H9 (cell line): ENCODE results near the gene NTSR1. TPM values are rescaled to one million over a fixed set of nuclear protein-coding genes. Genes with fewer than 3 reads are reported as not detected.

Source experiments
- DNase-seq: peaks from one replicate; pipeline ENCODE4 v3.0.0-alpha.2; 2017
- H2AFZ ChIP-seq: one replicate; pipeline ENCODE4 v1.6.1; 2013; ENCODE audit warnings: mild to moderate bottlenecking, low read length, control low read depth, moderate library complexity
- H2AK5ac ChIP-seq: 2 replicates; pipeline ENCODE4 v1.6.1; 2013; ENCODE audit warnings: low read length, control low read depth, mixed read lengths; ENCODE audit not compliant: insufficient read length
- H2BK120ac ChIP-seq: one replicate; pipeline ENCODE4 v1.6.1; 2013; ENCODE audit warnings: low read depth, mild to moderate bottlenecking, low read length, control low read depth, inconsistent platforms; ENCODE audit not compliant: poor library complexity, severe bottlenecking
- H2BK12ac ChIP-seq: 2 replicates; pipeline ENCODE4 v1.6.1; 2013; ENCODE audit warnings: low read length, control low read depth, mixed read lengths, low read depth; ENCODE audit not compliant: insufficient read length
- H2BK15ac ChIP-seq: 2 replicates; pipeline ENCODE4 v1.6.1; 2013; ENCODE audit warnings: low read depth, low read length, control low read depth
- H2BK20ac ChIP-seq: one replicate; pipeline ENCODE4 v1.6.1; 2013; ENCODE audit warnings: low read depth, mild to moderate bottlenecking, low read length, control low read depth, inconsistent platforms; ENCODE audit not compliant: poor library complexity, severe bottlenecking
- H2BK5ac ChIP-seq: 2 replicates; pipeline ENCODE4 v1.6.1; 2013; ENCODE audit warnings: low read length, control low read depth, mixed read lengths; ENCODE audit not compliant: insufficient read length
- H3K14ac ChIP-seq: 2 replicates; pipeline ENCODE4 v1.6.1; 2013; ENCODE audit warnings: low read length, control low read depth; ENCODE audit not compliant: insufficient read depth
- H3K18ac ChIP-seq: 2 replicates; pipeline ENCODE4 v1.6.1; 2013; ENCODE audit warnings: low read depth, mild to moderate bottlenecking, mixed read lengths, low read length, control low read depth; ENCODE audit not compliant: insufficient read length
- H3K23ac ChIP-seq: 2 replicates; pipeline ENCODE4 v1.6.1; 2013; ENCODE audit warnings: low read length, control low read depth, mixed read lengths, low read depth; ENCODE audit not compliant: insufficient read length
- H3K23me2 ChIP-seq: 2 replicates; pipeline ENCODE4 v1.6.1; 2013; ENCODE audit warnings: low read depth, mild to moderate bottlenecking, mixed read lengths, low read length, control low read depth; ENCODE audit not compliant: insufficient read length, poor library complexity, severe bottlenecking
- H3K27ac ChIP-seq: 2 replicates; pipeline ENCODE4 v1.5.1; 2013; ENCODE audit warnings: low read length, control low read depth, mixed read lengths, low read depth; ENCODE audit not compliant: insufficient read length
- H3K27me3 ChIP-seq: 2 replicates; pipeline ENCODE4 v1.6.1; 2013; ENCODE audit warnings: low read length, control low read depth, inconsistent platforms; ENCODE audit not compliant: insufficient read depth
- H3K4ac ChIP-seq: 2 replicates; pipeline ENCODE4 v1.6.1; 2013; ENCODE audit warnings: low read depth, mild to moderate bottlenecking, control low read depth, inconsistent platforms, low read length, moderate library complexity
- H3K4me1 ChIP-seq: 2 replicates; pipeline ENCODE4 v1.6.1; 2013; ENCODE audit warnings: low read length, control low read depth, inconsistent platforms; ENCODE audit not compliant: insufficient read depth
- H3K4me2 ChIP-seq: 2 replicates; pipeline ENCODE4 v1.6.1; 2013; ENCODE audit warnings: low read length, control low read depth, mixed read lengths; ENCODE audit not compliant: insufficient read length, insufficient read depth
- H3K56ac ChIP-seq: 2 replicates; pipeline ENCODE4 v1.6.1; 2013; ENCODE audit warnings: low read depth, mild to moderate bottlenecking, mixed read lengths, low read length, control low read depth; ENCODE audit not compliant: insufficient read length
- H3K79me1 ChIP-seq: 2 replicates; pipeline ENCODE4 v1.6.1; 2013; ENCODE audit warnings: low read depth, mild to moderate bottlenecking, moderate library complexity, low read length, control low read depth, inconsistent platforms; ENCODE audit not compliant: insufficient read depth, poor library complexity, severe bottlenecking
- H3K79me2 ChIP-seq: 2 replicates; pipeline ENCODE4 v1.6.1; 2013; ENCODE audit warnings: low read length, control low read depth, inconsistent platforms; ENCODE audit not compliant: insufficient read depth
- H3K9ac ChIP-seq: 2 replicates; pipeline ENCODE4 v1.6.1; 2013; ENCODE audit warnings: low read length, control low read depth, mixed read lengths; ENCODE audit not compliant: insufficient read length; ENCODE audit errors: extremely low read depth
- H3K9me3 ChIP-seq: one replicate; pipeline ENCODE4 v1.6.1; 2013; ENCODE audit warnings: low read depth, low read length, inconsistent platforms; ENCODE audit not compliant: control insufficient read depth
- H3T11ph ChIP-seq: one replicate; pipeline ENCODE4 v1.6.1; 2013; ENCODE audit warnings: mild to moderate bottlenecking, low read length, control low read depth, inconsistent platforms
- H4K20me1 ChIP-seq: one replicate; pipeline ENCODE4 v1.6.1; 2013; ENCODE audit not compliant: control insufficient read depth, insufficient read length, insufficient read depth
- H4K5ac ChIP-seq: 2 replicates; pipeline ENCODE4 v1.6.1; 2013; ENCODE audit warnings: low read depth, mild to moderate bottlenecking, mixed read lengths, low read length, control low read depth; ENCODE audit not compliant: insufficient read length
- H4K8ac ChIP-seq: replicated peaks from 2 replicates; pipeline ENCODE4 v1.6.1; 2013; ENCODE audit warnings: low read length, control low read depth, mixed read lengths, low read depth; ENCODE audit not compliant: insufficient read length
- H4K91ac ChIP-seq: 2 replicates; pipeline ENCODE4 v1.6.1; 2013; ENCODE audit warnings: low read depth, mild to moderate bottlenecking, moderate library complexity, mixed read lengths, low read length, control low read depth; ENCODE audit not compliant: insufficient read length
- H3K27ac Mint-ChIP-seq, 3 experiments: 2 replicates in 2 of 3; 3 replicates in 1 of 3; pipeline ENCODE4 v1.8.0; 2020 to 2021; ENCODE audit warnings: mixed read lengths in 3 of 3, mild to moderate bottlenecking in 1 of 3, moderate library complexity in 1 of 3
- H3K27me3 Mint-ChIP-seq: 2 replicates; pipeline ENCODE4 v1.8.0; 2021; ENCODE audit warnings: low read depth, mild to moderate bottlenecking, moderate library complexity, mixed read lengths
- H3K36me3 Mint-ChIP-seq, 3 experiments: 2 replicates in 2 of 3; 3 replicates in 1 of 3; pipeline ENCODE4 v1.8.0; 2020 to 2021; ENCODE audit warnings: low read depth in 3 of 3, mixed read lengths in 3 of 3; ENCODE audit not compliant: insufficient read depth in 1 of 3
- H3K4me1 Mint-ChIP-seq, 2 experiments: 2 replicates each; pipeline ENCODE4 v1.8.0; 2020; ENCODE audit warnings: mixed read lengths in 2 of 2
- H3K4me3 Mint-ChIP-seq, 2 experiments: 2 replicates in 1 of 2; 3 replicates in 1 of 2; pipeline ENCODE4 v1.8.0; 2020 to 2021; ENCODE audit warnings: mild to moderate bottlenecking in 2 of 2, mixed read lengths in 2 of 2, moderate library complexity in 1 of 2
- H3K9me3 Mint-ChIP-seq, 2 experiments: 2 replicates in 1 of 2; 3 replicates in 1 of 2; pipeline ENCODE4 v1.8.0; 2020; ENCODE audit warnings: mild to moderate bottlenecking in 2 of 2, mixed read lengths in 2 of 2, moderate library complexity in 1 of 2
- CTCF ChIP-seq: fragments of 200-600 bp; sonication (generic); conservative IDR thresholded peaks from 3 replicates; pipeline ENCODE4 v1.8.0; 2021; ENCODE audit warnings: antibody characterized with exemption, mild to moderate bottlenecking
- WGBS: extraction: QIAGEN DNeasy Blood & Tissue Kit; methylation state at CpG from one replicate; pipeline ENCODE4 v1.1.7; 2013; ENCODE audit warnings: missing lambda C conversion rate, low lambda C conversion rate, mixed read lengths; ENCODE audit not compliant: insufficient read length; ENCODE audit errors: extremely low coverage; 5-methylcytosine and 5-hydroxymethylcytosine counted together
- total RNA-seq: library from RNA; stranded (reverse); gene quantifications from 2 replicates; pipeline ENCODE4 v1.2.1, GENCODE V29; 2021

NTSR1 gene
- total RNA-seq, 1 experiment from 2014 or later: 0.11 TPM

GRCh38 chr20:62755817-62756724, 47.4 kb downstream of the NTSR1 start:
- TF ChIP-seq CTCF: no peak
- H4K5ac ChIP-seq: no peak overlapping the region
- H4K20me1 ChIP-seq: no peaks in the 10 kb centered on the region
- no peak overlapping the region for H2AFZ ChIP-seq
- H3K27ac ChIP-seq: no peak overlapping the region
- no peak overlapping the region for H3K56ac ChIP-seq
- H3K36me3 Mint-ChIP-seq: no peaks in the 10 kb centered on the region
- H2BK5ac ChIP-seq: no peak overlapping the region
- H2BK15ac ChIP-seq: no peak overlapping the region
- no peak overlapping the region for H3K23ac ChIP-seq
- H3K4me3 Mint-ChIP-seq: no peak overlapping the region
- no peaks in the 10 kb centered on the region for H3K27me3 ChIP-seq
- peaks cover 0 to 16% of the 10 kb centered on the region in 2 experiments; a peak in 2 of 4 replicates for H3K4me1 Mint-ChIP-seq
- WGBS: no CpG with 5 or more reads among the region's 10 CpGs
- no peak overlapping the region for H4K91ac ChIP-seq
- H3K18ac ChIP-seq: no peak overlapping the region
- no peak overlapping the region for H3K4ac ChIP-seq
- no peak overlapping the region for H3T11ph ChIP-seq
- 0 out of 2 replicates have a peak, but pooled peaks cover 3% of the 10 kb centered on the region for H3K4me1 ChIP-seq
- no peak overlapping the region for H3K9ac ChIP-seq
- no peak overlapping the region for H4K8ac ChIP-seq
- H2AK5ac ChIP-seq: no peak overlapping the region
- DNase-seq: no peak
- H2BK12ac ChIP-seq: no peak overlapping the region
- no peaks in the 10 kb centered on the region for H3K79me1 ChIP-seq
- H3K9me3 Mint-ChIP-seq: no peaks in the 10 kb centered on the region; a peak in 1 of 5 replicates
- no peaks in the 10 kb centered on the region for H3K9me3 ChIP-seq
- H3K23me2 ChIP-seq: no peaks in the 10 kb centered on the region
- no peak overlapping the region for H2BK20ac ChIP-seq
- no peaks in the 10 kb centered on the region for H3K79me2 ChIP-seq
- no peak overlapping the region for H3K4me2 ChIP-seq
- no peak overlapping the region for H3K27ac Mint-ChIP-seq
- no peak overlapping the region for H2BK120ac ChIP-seq
- H3K27me3 Mint-ChIP-seq: peaks cover 24% of the 10 kb centered on the region
- H3K14ac ChIP-seq: no peak overlapping the region; the same call in 1 of the 2 replicates
